ENCODE results near the gene CNKSR3. TPM values are rescaled to one million over a fixed set of nuclear protein-coding genes. Genes with fewer than 3 reads are reported as not detected.
A peak's percentile ranks its signal among the peaks of the same experiment; 100 is the strongest.

The CNKSR3 gene
- total RNA-seq, 1 donor = 11.7 TPM

DNA sequence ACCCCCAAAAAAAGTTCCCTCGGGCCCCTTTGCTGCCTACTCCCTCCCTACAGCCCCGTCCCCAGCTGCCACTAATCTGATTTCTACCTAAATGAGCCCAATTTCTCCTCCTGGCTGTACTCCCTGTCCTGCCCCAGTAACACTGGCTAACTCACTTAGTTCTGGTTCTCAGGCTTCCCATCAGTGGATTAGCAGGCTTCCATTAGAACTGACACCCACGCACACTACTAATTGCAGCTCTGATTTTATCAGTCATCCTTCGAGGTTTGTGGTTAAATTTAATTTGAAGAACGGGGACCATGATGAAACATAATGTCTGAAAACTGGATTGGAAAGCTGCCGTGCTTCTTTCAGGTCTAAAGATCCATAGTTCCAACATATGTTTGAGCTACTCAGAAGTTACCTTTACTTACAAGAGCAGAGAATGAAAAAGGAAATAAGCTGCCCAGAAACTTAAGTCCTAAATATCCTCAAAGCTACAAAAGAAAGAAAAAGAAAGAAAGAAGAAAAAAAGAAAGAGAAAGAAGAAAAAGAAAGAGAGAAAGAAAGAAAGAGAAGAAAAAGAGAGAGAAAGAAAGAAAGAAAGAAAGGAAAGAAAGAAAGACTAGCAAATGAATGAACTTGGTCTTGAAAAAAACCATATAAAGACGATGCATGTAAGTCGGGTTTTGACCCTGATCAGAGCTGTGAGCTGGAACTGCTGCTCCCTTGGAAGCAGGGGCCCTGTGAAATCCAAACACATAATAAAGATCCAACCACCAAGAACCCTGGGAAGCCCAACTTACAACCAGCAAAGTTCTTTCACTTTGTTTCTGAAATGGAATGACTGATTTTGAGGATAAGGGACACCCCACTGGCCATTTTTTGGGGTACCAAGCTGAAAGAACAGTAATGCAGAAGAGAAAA, 51.7 kb downstream of the CNKSR3 start:
- TF ChIP-seq, protein P1, sequence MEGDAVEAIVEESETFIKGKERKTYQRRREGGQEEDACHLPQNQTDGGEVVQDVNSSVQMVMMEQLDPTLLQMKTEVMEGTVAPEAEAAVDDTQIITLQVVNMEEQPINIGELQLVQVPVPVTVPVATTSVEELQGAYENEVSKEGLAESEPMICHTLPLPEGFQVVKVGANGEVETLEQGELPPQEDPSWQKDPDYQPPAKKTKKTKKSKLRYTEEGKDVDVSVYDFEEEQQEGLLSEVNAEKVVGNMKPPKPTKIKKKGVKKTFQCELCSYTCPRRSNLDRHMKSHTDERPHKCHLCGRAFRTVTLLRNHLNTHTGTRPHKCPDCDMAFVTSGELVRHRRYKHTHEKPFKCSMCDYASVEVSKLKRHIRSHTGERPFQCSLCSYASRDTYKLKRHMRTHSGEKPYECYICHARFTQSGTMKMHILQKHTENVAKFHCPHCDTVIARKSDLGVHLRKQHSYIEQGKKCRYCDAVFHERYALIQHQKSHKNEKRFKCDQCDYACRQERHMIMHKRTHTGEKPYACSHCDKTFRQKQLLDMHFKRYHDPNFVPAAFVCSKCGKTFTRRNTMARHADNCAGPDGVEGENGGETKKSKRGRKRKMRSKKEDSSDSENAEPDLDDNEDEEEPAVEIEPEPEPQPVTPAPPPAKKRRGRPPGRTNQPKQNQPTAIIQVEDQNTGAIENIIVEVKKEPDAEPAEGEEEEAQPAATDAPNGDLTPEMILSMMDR (IDR thresholded peaks at IDR 0.05; ENCODE audit: insufficient read depth, low read length) = no peak
- DNase-seq (ENCODE audit: low read depth) = peak; percentile 16
- H3K4me3 ChIP-seq (ENCODE audit: low read depth, low read length) = no peak overlapping the region

DNA sequence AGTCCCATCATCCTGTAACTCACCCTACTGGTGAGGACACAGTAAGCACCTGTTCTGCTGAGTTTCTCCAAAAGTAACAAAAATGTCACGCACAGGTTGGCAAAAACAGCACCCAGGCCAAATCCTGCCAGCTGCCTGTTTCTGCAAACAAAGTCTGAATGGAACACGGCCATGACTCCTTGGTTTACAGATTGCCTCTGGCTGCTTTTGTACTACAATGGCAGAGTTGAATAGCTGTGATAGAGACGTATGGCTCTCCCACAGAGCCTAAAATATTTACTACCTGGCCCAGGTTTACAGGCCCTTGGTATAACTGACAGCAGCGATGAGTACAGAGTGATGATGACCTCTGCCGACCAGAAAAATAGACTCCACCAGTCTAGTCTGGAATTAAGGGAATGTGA, 52.6 kb downstream of the CNKSR3 start:
- TF ChIP-seq, protein P1 (IDR thresholded peaks at IDR 0.05; ENCODE audit: insufficient read depth, low read length) = no peak
- H3K4me3 ChIP-seq (ENCODE audit: low read depth, low read length) = no peak overlapping the region
- DNase-seq (ENCODE audit: low read depth) = no peak

DNA sequence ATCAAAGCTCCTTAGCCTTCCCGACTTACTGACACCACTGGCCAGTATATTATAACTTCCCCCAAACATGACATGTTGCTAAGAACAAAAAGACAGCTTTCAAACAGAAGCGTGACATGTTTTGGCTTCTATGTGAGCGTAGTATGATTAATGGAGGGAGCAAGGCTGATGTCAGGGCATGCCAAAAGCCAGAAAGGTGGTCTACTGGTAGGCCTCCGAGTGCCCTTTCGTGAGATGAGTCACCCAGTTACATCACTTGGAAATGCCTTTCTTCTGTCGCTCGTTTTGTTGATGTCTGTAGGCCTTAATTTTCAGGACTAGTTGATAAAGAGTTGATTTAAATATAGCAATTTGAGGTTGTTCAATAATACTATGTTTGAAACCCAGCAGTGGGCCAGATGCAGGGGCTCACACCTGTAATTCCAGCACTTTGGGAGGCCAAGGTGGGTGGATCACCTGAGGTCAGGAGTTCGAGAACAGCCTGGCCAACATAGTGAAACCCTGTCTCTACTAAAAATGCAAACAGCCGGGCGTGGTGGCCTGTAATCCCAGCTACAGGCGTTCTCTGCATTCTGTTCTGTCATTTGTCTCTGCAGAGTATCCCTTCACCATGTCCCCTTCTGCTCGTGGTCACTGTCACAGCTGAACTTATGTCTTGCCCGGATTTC, 53.3 kb downstream of the CNKSR3 start:
- no peak overlapping the region for H3K4me3 ChIP-seq (ENCODE audit: low read depth, low read length)
- DNase-seq (ENCODE audit: low read depth) = no peak
- TF ChIP-seq, protein P1 (IDR thresholded peaks at IDR 0.05; ENCODE audit: insufficient read depth, low read length) = no peak

DNA sequence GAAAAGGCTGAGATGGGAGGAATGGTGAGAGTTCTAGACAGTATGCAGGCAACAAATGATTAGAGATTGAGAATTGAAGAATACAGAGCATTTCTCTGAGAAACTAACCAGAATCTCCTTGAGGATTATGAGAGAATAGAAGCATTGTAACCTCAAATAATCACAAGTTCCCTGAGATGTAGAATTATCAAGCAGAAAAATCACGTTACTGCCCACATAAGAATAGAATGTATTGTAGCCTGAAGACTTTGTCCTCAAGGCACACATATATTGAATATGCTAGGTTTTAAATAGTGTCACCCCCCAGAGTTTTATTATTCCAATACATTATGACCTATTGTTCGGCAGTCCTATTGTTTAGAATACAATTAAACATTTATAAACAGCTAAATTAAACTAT, 57.2 kb downstream of the CNKSR3 start:
- no peak overlapping the region for H3K4me3 ChIP-seq (ENCODE audit: low read depth, low read length)
- TF ChIP-seq, protein P1 (IDR thresholded peaks at IDR 0.05; ENCODE audit: insufficient read depth, low read length) = no peak
- DNase-seq (ENCODE audit: low read depth) = no peak

DNA sequence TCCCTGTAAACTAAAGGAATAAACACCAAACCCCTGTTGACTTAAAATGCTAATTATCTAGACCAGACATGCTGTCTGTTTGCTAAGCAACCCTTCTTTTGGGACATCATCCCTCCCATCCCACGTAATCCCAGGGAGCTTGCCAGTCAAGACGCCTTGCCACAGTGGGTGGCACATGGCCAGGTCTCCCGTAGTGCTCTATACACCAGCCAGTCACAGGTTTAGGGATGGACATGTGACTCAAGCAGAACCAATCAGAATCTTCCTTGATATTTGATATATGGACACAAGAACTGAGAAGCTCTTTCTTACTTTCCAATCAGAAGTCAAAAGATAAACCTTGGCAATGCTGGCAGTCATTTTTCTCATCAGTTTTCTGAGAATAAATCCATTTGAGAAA, 60.0 kb downstream of the CNKSR3 start:
- DNase-seq (ENCODE audit: low read depth) = no peak
- TF ChIP-seq, protein P1 (IDR thresholded peaks at IDR 0.05; ENCODE audit: insufficient read depth, low read length) = no peak

DNA sequence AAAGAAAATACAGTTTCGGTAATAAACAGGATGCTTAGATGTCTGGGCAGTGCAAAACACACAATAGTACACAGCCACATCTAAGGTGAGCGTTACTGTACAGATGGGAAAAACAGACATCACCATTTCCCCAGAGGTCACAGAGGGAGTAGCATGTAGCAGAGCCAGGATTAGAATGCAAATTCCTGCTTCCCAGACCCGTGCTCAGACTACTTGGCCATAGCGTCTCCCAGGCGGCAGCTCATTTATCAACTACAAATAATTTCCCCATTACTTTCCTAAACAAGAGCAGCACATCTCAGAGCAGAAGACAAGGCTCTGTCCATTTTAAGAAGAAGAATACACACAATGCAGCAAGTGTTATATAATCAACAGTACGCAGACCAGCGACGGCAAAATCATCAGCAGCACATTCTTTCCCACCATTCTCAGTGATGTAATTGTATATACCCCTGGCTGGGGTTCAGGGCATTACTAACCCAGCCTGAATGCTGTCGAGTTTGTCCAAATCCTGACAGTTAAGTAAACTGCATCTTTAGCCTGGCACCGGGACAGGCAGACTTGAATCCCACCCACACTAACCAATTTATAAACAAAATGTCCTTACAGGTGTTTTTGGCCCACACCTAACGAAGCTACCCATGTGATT, 61.9 kb downstream of the CNKSR3 start:
- peak; percentile 88 for DNase-seq (ENCODE audit: low read depth)
- peak overlapping the region; percentile 32 for H3K4me3 ChIP-seq (ENCODE audit: low read depth, low read length)
- TF ChIP-seq, protein P1 (IDR thresholded peaks at IDR 0.05; ENCODE audit: insufficient read depth, low read length) = peak; percentile 57

More for the DNA sequence above, 60.0 kb downstream of the CNKSR3 start:
- no peak overlapping the region for H3K4me3 ChIP-seq (ENCODE audit: low read depth, low read length)
